ENCODE data around the gene PLOD2. TPM values are rescaled to one million over a fixed set of nuclear protein-coding genes. Genes with fewer than 3 reads are reported as not detected.

Gene PLOD2
- total RNA-seq, 2 experiments from 2014 or later, result 0.10 TPM; not detected in 1

DNA sequence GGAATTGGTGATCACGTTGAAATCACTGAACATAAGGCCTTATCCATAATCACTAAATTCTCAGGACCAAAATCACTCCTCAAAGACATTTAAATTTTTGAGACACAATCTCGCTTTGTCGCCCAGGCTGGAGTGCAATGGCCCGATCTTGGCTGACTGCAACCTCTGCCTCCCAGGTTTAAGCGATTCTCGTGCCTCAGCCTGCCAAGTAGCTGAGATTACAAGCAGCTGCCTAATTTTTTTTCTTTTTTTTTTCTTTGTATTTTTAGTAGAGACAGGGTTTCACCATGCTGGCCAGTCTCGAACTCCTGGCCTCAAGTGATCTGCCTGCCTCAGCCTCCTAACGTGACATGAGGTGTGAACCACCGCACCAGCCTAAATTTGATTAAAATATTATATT, 61.7 kb downstream of the PLOD2 start:
- POLR2A ChIA-PET, result no interaction called here
- H3K27me3 Mint-ChIP-seq, result no peaks in the 10 kb centered on the region
- CTCF ChIA-PET, result no interaction called here
- H3K36me3 Mint-ChIP-seq (ENCODE audit: low read depth), result no peaks in the 10 kb centered on the region
- no peak overlapping the region for H3K4me3 Mint-ChIP-seq
- H3K9me3 Mint-ChIP-seq, result no peaks in the 10 kb centered on the region
- no peak overlapping the region for H3K27ac Mint-ChIP-seq
- no peak for DNase-seq
- no peaks in the 10 kb centered on the region for H3K4me1 Mint-ChIP-seq

DNA sequence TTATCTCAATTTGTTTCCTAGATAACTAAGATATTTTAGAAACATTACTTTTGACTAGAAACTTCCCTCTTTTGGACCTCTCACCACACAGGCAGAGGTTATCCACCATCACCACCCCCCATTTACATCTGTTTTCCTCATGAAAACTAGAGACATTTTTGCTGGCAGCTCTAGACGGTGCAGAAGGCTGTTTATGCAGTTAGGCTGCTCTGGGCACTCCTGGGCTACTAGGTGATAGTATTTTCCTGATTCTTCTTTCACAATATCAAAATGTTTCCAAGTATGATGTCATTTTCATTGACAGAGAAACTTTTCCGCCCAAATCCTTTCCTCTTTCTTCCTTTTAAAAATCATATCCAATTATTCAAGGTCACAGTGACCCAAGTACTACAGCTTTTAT, 67.1 kb downstream of the PLOD2 start:
- ChIA-PET CTCF (no interaction called here), POLR2A (no interaction called here)
- Mint-ChIP-seq H3K27me3 (no peaks in the 10 kb centered on the region), H3K27ac (no peak overlapping the region), H3K9me3 (no peaks in the 10 kb centered on the region), H3K4me3 (no peak overlapping the region), H3K36me3 (ENCODE audit: low read depth) (no peaks in the 10 kb centered on the region), H3K4me1 (no peaks in the 10 kb centered on the region)
- DNase-seq, result no peak

DNA sequence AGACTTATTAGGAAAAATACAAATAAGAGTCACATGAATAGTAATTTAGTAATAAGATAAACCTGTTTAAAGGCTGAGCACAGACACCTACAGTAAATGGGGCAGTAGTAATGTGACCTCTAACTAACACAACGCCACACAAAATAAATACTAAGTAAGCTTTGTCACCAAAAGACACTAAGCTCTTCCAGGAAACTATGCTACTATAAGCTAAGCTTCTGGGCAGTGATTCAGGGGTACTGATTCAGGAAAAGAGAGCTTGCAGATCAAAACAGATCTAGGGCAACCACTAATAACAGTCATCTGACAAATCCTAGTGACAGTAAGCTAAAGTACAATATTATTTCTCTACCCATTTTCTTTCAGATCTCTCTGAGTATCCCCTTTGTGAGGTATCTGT, 68.8 kb downstream of the PLOD2 start:
- CTCF ChIA-PET, result no interaction called here
- no peak for DNase-seq
- H3K9me3 Mint-ChIP-seq, result no peaks in the 10 kb centered on the region
- no peak overlapping the region for H3K4me3 Mint-ChIP-seq
- H3K27ac Mint-ChIP-seq, result no peak overlapping the region
- POLR2A ChIA-PET, result no interaction called here
- no peaks in the 10 kb centered on the region for H3K27me3 Mint-ChIP-seq
- no peaks in the 10 kb centered on the region for H3K36me3 Mint-ChIP-seq (ENCODE audit: low read depth)
- no peaks in the 10 kb centered on the region for H3K4me1 Mint-ChIP-seq

DNA sequence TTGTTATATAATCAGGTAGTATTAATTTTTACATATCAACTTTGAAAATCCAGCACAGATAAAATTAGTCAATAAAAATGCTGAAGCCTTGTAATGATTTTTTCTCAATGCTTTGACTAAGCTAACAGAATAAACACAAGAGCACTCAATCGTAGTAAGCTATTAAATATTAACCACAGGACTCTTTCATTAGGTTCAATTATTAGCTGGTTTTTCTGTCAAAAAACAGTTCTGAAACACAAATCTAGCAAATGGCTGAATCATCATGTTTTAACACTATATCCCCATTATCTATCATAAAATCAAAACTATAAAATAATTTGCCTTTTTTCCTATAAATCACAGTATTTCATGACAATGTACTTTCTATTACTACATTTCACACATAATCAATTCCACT, 69.6 kb downstream of the PLOD2 start:
- DNase-seq, result no peak
- Mint-ChIP-seq H3K27ac (no peak overlapping the region), H3K4me1 (no peaks in the 10 kb centered on the region), H3K36me3 (ENCODE audit: low read depth) (no peaks in the 10 kb centered on the region), H3K9me3 (no peaks in the 10 kb centered on the region), H3K4me3 (no peak overlapping the region), H3K27me3 (no peaks in the 10 kb centered on the region)
- CTCF ChIA-PET, result no interaction called here
- POLR2A ChIA-PET, result no interaction called here

DNA sequence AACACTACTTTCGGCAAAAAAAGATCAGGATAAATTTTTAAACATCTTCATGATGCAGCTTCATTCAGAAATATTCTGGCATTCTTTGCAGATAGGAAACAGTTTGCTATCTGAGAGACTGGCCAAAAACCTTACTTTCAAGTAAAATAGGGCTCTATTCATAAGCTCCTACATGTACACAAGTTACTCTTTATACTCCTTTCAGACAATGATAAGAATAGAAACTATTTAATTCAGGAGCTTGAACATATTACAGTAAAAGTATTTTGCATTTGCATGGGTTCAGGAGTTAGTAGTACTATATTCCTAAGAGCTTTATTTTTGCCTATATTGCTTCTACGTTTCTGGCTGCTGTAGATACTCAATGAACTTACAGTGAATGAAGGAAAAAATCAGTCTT, 70.5 kb downstream of the PLOD2 start:
- Mint-ChIP-seq H3K9me3 (no peaks in the 10 kb centered on the region), H3K27ac (no peak overlapping the region), H3K36me3 (ENCODE audit: low read depth) (no peaks in the 10 kb centered on the region), H3K4me3 (no peak overlapping the region), H3K4me1 (no peaks in the 10 kb centered on the region), H3K27me3 (no peaks in the 10 kb centered on the region)
- DNase-seq, result no peak
- CTCF ChIA-PET, result no interaction called here
- POLR2A ChIA-PET, result no interaction called here

DNA sequence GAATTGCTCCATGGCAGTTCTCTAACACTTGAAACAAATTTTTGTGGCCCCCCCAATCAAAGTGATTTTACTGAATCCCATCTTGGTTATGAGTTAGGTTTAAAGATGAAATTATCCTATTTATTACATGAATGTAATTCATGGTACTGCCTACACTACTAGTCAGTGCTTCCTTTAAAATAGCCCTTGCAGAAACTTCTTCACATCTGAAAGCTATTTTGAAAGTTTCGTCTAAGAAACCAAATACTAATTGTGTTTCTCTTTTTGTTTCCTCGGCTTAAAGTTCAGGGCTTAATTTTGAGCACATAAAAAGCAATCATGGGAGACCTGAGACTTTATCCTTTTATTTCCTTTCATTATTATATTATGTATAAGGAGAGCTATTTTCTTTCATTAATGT, 72.1 kb downstream of the PLOD2 start:
- H3K9me3 Mint-ChIP-seq, result no peaks in the 10 kb centered on the region
- POLR2A ChIA-PET, result no interaction called here
- H3K36me3 Mint-ChIP-seq (ENCODE audit: low read depth), result no peaks in the 10 kb centered on the region
- H3K4me3 Mint-ChIP-seq, result no peak overlapping the region
- CTCF ChIA-PET, result no interaction called here
- no peaks in the 10 kb centered on the region for H3K4me1 Mint-ChIP-seq
- DNase-seq, result no peak
- H3K27ac Mint-ChIP-seq, result no peak overlapping the region
- H3K27me3 Mint-ChIP-seq, result no peaks in the 10 kb centered on the region

DNA sequence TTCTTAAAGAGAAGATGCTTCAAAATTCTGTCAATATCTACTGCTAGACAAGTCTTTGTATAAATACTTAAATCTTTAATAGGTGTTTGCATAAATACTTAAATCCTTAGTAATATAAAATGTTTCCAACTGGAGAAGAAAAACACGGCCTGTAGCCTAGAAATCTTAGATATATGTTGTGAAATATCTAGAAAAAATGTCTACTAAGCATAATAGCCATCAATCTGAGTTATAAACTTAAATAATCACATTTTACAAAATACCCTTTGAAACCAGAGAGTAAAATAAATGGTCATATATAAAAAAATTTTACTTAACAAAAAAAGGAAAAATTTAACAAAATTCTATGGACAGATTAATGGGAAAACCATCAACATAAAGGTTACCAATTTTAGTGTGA, 73.9 kb downstream of the PLOD2 start:
- ChIA-PET CTCF (no interaction called here), POLR2A (no interaction called here)
- Mint-ChIP-seq H3K9me3 (no peaks in the 10 kb centered on the region), H3K27me3 (no peaks in the 10 kb centered on the region), H3K4me1 (no peaks in the 10 kb centered on the region), H3K4me3 (no peak overlapping the region), H3K27ac (no peak overlapping the region), H3K36me3 (ENCODE audit: low read depth) (no peaks in the 10 kb centered on the region)
- DNase-seq, result no peak

DNA sequence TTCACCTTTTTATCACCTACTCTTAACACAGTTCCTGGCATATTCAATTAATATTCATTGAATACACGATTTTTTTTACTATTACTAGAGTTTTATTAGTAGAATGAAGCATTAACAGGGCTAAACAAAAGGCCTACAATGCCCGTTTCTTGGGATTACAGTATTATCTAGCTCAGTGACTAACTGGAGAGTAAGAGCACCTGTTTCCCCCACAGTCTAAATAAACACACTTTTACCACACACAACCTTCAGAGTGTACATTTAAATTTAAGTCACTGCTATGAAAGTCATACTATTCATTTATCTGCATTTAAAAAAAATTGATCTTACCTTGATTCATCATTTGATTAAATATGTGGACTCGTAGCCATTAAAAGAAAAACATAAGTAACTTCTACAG, 74.8 kb downstream of the PLOD2 start:
- POLR2A ChIA-PET, result no interaction called here
- DNase-seq, result no peak
- Mint-ChIP-seq H3K4me1 (no peaks in the 10 kb centered on the region), H3K4me3 (no peak overlapping the region), H3K27me3 (no peaks in the 10 kb centered on the region), H3K27ac (no peak overlapping the region), H3K9me3 (no peaks in the 10 kb centered on the region), H3K36me3 (ENCODE audit: low read depth) (no peaks in the 10 kb centered on the region)
- CTCF ChIA-PET, result no interaction called here

DNA sequence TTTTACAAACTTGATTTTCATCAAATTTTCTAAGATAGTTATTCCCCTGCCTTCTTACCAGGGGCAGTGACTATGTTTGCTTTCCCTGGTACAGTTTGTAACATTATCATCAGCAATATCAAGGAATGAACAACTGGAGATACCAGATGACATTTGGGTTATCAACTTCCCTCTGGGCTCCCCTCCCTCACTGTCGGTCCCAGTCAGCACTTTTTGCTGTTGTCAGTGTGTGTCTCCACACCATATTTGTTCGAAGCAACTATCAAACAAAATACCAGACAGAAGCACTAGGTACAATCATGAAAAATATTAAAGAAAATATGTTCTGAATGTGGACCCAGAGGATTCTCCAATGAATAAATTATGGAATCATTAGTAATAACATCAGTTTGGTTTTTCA, 75.3 kb downstream of the PLOD2 start:
- DNase-seq, result no peak
- no peak overlapping the region for H3K27ac Mint-ChIP-seq
- no peaks in the 10 kb centered on the region for H3K36me3 Mint-ChIP-seq (ENCODE audit: low read depth)
- no peak overlapping the region for H3K4me3 Mint-ChIP-seq
- H3K27me3 Mint-ChIP-seq, result no peaks in the 10 kb centered on the region
- CTCF ChIA-PET, result no interaction called here
- POLR2A ChIA-PET, result no interaction called here
- H3K9me3 Mint-ChIP-seq, result no peaks in the 10 kb centered on the region
- no peaks in the 10 kb centered on the region for H3K4me1 Mint-ChIP-seq

DNA sequence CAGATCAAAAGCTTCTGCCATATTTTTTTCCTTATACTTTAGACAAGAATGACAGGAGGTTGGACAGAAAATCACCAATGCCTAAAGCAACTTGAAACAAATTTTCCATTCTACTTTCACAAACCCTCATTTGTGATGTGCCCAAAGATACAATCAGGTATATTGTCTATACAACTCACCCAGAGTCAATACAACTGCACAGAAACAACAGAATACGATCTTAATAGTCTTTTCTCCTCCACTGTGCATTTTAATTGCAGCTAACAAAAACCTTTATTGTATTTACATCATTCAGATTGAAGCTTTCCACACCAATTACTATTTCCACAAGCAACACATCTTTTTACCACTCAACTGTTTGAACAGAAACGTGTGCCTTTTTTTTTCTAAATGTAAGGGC, 80.4 kb downstream of the PLOD2 start:
- ChIA-PET CTCF (no interaction called here), POLR2A (interaction anchor here (1.1 kb wide), 1 partner anchor 9 kb away, joined by 3 read pairs; no protein-coding TSS in a partner anchor)

DNA sequence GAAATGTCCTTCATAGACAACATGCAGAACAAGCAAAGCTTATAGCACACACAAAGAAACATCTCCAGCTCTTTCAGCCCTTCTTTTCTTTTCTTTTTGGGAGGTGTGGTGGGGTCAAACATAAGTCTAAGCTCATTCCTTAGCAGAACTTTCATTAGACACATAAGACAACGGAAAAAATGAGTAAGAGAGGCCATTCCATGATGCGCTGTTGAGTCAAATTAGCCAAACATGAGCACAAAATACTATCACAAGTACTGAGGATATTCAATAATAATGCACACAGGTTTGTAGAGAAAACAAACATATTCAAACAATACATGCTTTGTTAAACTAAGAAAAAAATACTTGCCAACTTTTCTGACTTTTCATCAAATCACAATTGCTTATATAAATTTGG, 83.0 kb downstream of the PLOD2 start:
- POLR2A ChIA-PET, result interaction anchor here (0.8 kb wide), 1 partner anchor 594 kb away, joined by 3 read pairs; no protein-coding TSS in a partner anchor
- H3K36me3 Mint-ChIP-seq (ENCODE audit: low read depth), result no peaks in the 10 kb centered on the region
- no peak overlapping the region for H3K27ac Mint-ChIP-seq
- no peak overlapping the region for H3K4me3 Mint-ChIP-seq
- H3K9me3 Mint-ChIP-seq, result no peaks in the 10 kb centered on the region
- H3K27me3 Mint-ChIP-seq, result no peaks in the 10 kb centered on the region
- DNase-seq, result no peak
- H3K4me1 Mint-ChIP-seq, result no peaks in the 10 kb centered on the region
- CTCF ChIA-PET, result no interaction called here

More for the DNA sequence above, 80.4 kb downstream of the PLOD2 start:
- no peaks in the 10 kb centered on the region for H3K27me3 Mint-ChIP-seq
- H3K9me3 Mint-ChIP-seq, result no peaks in the 10 kb centered on the region
- H3K36me3 Mint-ChIP-seq (ENCODE audit: low read depth), result no peaks in the 10 kb centered on the region
- no peak overlapping the region for H3K27ac Mint-ChIP-seq
- no peak for DNase-seq
- H3K4me3 Mint-ChIP-seq, result no peak overlapping the region
- H3K4me1 Mint-ChIP-seq, result no peaks in the 10 kb centered on the region

DNA sequence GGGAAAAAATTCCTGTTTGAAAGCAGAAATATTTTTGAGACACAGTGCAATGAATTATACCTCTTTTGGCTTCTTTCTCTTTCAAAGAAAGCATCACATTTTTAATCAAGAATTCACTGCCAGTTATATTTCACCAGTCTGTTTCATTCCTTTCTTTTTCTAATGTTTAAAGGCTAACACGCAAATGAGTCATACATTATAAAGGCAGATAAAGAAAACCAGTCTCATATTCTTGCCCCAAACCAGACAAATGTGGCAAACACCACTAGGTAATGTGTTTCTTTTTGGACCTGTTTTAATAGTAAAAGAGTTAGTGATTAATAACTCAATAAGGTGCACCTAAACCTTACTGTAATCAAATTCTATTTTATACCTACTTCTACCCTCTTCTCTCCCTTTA, 83.8 kb downstream of the PLOD2 start:
- no peak for DNase-seq
- ChIA-PET CTCF (no interaction called here), POLR2A (no interaction called here)

DNA sequence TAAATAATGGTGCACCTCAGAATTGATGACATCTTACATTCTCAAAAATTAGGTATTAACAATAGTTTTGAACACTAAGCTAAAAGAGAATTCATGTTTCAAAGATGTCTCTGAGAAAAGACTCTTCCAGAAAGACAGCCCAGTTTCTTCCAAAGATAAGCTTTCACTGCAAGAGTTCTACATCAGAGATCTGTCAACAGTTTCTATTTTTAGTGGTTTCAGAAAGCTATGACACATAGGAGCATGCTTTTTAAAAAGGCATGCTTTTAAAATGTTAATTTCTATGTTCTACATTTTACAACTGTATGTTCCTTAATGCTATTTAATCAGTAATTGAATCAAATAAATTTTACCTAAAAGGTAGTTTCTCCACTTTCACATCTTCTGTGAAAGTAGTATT, 88.2 kb downstream of the PLOD2 start:
- Mint-ChIP-seq H3K36me3 (ENCODE audit: low read depth) (no peaks in the 10 kb centered on the region), H3K9me3 (no peaks in the 10 kb centered on the region), H3K4me1 (no peaks in the 10 kb centered on the region), H3K4me3 (no peak overlapping the region), H3K27me3 (no peaks in the 10 kb centered on the region), H3K27ac (no peak overlapping the region)
- DNase-seq, result no peak
- CTCF ChIA-PET, result no interaction called here
- POLR2A ChIA-PET, result no interaction called here

More for the DNA sequence above, 83.8 kb downstream of the PLOD2 start:
- Mint-ChIP-seq H3K27ac (no peak overlapping the region), H3K4me3 (no peak overlapping the region), H3K27me3 (no peaks in the 10 kb centered on the region), H3K9me3 (no peaks in the 10 kb centered on the region), H3K4me1 (no peaks in the 10 kb centered on the region), H3K36me3 (ENCODE audit: low read depth) (no peaks in the 10 kb centered on the region)

DNA sequence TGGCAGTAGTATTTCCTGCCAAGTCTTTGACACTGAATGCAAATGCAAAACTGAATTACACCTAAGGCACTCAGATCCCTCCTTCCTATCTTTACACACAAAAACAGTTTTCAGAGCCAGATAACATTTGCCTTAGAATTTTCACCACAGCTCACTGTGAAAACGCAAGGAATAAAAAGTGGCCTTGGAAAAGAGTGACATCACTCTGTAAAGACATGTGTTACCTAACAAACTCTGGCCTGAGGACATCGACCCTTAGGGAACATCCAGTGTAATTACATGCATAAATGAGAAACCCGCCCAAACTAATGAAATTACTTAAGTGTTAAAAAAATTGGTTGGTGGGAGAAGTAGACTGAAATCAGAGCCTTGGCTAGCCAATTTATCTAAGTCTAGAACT, 88.9 kb downstream of the PLOD2 start:
- H3K27me3 Mint-ChIP-seq, result no peaks in the 10 kb centered on the region
- H3K9me3 Mint-ChIP-seq, result no peaks in the 10 kb centered on the region
- DNase-seq, result no peak
- ChIA-PET POLR2A (no interaction called here), CTCF (no interaction called here)
- no peak overlapping the region for H3K4me3 Mint-ChIP-seq
- no peak overlapping the region for H3K27ac Mint-ChIP-seq
- H3K4me1 Mint-ChIP-seq, result no peaks in the 10 kb centered on the region
- H3K36me3 Mint-ChIP-seq (ENCODE audit: low read depth), result no peaks in the 10 kb centered on the region

DNA sequence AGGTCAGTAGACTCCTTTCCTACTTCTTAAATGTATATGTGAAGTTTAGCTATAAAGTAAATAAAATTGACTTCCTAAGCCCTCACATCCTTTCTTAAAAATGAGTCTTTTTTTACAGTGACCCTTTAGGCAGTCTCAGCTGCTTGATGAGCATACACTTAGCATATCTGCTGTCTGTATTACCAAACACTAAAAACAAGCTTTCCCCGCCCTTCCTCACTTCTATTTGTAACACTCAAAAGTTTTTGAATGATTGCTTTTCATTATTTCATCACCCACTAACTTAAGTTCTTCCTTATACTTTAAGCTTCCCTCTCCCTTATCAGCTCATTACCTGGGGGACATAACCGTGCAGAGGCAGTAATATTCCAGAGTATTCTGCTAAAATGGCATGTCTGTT, 89.4 kb downstream of the PLOD2 start:
- Mint-ChIP-seq H3K4me3 (no peak overlapping the region), H3K4me1 (no peaks in the 10 kb centered on the region), H3K9me3 (no peaks in the 10 kb centered on the region), H3K27me3 (no peaks in the 10 kb centered on the region), H3K36me3 (ENCODE audit: low read depth) (no peaks in the 10 kb centered on the region), H3K27ac (no peak overlapping the region)
- ChIA-PET POLR2A (interaction anchor here (0.9 kb wide), 1 partner anchor 9 kb away, joined by 3 read pairs; no protein-coding TSS in a partner anchor), CTCF (no interaction called here)
- no peak for DNase-seq
